T-helper 9 cell (primary cell): Measurements from ENCODE around the gene MT1B.

Experiments used
- DNase-seq: peaks from one replicate; pipeline ENCODE4 v3.0.0-alpha.2; 2020

Gene MT1B

DNA sequence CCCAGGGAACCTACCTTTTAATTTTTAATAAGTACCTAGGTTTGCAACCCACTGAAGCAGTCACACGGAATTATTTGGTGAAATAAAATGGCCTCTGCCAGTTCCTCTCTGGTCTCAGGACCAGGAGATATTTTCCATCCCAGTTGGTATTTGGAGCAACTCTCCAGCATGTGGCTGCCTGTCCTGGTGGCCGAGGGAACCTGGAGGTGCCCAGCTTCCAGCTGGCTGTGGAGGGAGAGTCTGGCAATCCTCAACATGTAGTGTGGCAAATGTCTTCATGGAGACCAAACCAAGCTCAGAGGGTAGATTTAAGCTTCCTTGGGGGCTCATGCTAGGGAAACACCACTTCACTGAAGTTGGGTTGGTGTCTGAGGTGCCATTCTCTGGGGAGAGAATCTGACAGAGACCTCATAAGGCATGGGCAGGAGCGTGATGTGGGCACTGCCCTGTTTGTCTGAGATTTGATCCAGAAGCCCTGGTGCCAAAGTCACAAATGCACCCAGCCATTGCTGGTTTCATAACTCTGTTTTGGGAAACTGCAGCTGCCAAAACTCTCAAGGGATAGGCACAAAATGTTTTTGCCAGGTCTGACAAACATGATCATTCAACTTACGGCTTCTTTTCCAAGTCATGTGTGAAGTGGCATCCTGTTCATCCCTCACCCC lies 33.4 kb downstream of the MT1B start:
- no peak for DNase-seq

DNA sequence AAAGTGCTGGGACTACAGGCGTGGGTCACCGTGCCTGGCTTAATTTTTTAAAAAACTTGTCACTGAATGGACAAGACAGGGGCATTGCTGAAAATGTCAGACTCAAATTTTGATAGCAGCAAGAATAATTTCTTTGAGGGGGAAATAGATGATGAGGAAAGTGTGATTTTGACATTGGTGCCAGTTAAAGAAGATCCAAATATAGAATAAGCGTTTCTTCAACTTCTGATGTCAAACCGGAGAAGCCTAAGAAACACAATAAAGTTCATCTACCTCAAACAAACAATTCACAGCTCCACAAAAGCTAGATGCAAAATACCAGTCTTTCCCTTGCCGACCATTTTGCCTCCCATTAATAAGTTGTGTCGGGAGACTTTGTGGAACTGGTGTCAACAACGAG lies 35.1 kb downstream of the MT1B start:
- no peak for DNase-seq

DNA sequence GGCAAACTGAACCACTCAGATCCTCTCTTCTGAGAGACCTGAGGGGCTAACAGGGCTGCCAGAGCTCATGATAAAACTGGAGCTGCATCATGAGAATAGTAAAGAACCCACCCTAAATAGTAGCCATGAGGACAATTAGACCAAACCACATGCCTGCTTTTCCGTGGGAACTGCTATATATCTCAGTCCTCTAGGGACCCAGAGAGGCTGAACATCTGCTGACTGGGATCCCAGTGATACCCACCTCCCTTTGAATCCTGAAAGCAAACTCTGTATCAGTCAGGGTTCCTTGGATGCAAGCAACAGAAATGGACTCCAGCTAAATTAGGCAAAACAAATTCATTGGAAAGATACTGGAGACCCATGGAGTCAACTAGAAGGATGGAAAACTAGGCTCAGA lies 37.1 kb downstream of the MT1B start:
- no peak for DNase-seq

DNA sequence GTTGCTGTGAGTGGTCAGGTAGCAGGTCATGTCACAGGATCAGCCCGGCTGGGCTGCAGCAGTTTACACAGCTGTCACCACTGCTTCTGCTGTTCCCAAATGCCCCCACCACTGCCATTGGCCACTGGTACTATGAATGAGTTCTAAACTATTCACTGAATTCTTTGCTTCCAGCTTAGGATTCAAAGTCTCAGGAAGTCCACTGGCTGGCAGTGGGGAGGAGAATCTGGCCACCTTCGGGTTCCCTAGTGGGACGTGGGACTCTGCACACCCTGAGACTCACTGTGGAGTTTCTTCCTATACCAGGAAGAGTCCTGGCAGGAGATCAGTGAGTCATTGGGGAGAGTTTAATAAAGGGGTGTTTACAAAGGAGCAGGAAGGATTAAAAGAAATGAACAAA lies 37.5 kb downstream of the MT1B start:
- DNase-seq: no peak

DNA sequence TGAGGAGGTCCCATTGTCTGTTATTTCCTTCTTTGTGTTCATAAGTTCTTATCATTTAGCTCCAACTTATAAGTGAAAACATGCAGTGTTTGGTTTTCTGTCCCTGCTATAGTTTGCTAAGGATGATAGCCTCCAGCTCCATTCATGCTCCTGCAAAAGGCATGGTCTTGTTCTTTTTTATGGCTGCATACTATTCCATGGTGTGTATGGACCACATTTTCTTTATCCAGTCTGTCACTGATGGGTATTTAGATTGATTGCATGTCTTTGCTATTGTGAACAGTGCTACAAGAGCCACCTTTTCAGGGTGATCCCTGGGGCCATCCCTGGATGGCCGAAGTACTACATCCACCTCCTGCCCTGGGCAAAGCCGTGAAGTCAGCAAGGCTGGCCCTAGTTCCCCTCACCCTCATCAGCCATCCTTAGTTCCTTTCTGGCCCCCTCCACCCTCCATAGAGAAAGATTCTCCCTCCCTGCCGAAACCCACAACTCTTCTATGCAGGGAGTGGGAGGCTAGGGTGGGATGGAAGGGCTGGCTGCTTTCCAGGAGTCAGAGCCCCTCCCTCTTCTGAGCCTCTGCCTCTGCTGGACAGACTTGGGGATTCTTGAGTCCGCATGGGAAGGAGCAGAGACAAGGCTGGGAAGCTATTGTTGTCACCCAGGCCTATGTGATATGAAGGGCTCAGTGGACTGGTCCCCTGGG lies 38.9 kb downstream of the MT1B start:
- DNase-seq: no peak

DNA sequence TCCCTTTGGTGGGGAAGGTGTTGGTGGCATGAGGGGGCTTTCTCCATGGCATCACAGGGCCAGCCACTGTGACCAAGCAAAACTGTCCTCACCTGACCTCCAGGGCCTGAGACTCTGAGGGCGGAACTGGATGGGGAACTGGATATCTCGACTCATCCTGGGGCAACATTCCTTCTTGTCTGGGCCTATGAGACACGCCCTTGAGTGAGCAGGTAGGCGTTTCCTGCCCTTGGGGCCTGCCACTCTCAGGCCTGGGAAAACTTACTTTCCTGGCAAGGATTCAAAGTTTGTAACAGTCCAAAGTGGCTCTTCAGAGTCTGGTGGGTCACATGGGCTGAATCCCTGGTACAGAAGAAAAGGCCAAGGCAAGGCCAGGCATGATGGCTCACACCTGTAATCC lies 40.2 kb downstream of the MT1B start:
- DNase-seq: no peak

DNA sequence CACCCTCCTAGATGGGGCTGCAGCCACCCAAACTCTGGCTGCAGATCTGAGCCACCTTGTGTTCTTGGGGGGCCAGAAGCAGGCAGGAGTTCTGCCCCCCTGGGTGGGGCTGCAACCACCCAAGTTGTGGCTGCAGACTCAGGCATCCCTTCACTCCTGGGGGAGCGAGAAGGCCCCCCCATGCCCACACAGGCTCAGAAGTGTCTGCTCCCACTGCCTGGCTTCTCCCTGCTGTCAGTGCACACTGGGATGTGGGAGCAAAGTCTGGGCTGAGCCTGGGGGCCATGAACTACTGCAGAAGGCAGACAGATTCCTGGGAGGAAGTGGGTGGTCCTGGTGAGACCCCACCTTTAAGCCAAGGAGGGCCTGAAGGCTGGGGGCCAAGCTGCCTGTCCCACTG lies 43.6 kb downstream of the MT1B start:
- no peak for DNase-seq

DNA sequence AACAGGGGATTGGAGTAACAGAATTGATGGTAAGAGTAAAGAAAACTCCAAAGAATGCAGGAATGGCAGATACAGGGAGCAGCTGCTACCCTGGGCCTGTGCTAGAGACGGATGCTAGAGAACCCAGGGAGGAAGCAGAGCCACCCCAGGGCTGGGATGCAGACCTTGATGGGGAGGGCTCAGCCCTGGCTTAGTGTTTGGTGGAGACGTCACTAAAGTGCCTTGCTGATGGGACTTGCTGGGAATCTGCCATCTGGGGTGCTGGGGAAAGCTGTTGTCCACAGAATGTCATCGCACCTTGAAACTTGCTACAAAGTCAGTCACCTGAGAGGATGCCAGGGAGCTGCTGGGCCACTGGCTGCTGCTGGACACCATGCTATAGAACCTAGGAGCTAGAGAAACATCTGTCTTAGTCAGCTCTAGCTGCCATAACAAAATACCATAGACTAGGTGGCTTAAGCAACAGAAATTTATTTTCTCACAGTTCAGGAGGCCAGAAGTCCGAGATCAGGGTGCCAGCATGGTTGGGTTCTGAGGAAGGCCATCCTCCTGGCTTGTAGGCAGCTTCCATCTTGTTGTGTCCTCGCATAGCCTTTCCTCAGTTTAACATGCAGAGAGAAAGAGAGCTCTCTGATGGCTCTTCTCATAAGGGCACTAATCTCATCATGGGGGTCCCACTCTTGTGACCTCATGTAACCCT lies 45.9 kb downstream of the MT1B start:
- DNase-seq: no peak

DNA sequence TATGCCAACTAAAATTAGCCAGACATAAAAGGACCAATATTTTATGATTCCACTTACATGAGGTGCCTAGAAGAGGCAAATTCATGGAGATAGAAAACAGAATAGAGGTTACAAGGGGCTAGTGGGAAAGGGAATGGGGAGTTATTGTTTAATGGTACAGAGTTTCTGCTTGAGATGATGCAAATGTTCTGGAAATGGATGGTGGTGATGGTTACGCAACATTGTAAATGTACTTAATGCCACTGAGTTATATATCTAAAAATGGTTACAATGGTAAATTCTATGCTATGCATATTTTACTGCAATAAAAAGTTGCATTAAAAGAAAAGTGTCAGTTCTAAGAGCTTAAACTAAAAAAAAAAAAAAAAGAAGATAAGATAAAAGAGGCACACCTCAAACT lies 48.5 kb downstream of the MT1B start:
- no peak for DNase-seq

DNA sequence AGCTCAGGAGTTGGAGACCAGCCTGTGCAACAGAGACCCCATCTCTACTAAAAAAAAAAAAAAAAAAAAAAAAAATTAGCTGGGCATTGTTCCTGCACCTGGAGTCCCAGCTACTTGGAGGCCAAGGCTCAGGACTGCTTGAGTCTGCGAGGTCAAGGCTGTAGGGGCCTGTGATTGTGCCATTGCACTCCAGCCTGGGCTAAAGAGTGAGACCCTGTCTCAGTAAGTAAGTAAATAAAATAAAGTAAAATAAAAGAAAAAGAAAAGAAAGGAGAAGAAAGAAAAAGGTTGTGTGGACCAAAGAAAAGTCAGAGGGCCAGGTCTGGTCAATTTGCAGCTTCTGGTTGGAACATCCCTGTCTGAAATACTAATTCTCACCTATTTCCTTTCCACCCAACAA lies 48.9 kb downstream of the MT1B start:
- DNase-seq: no peak

DNA sequence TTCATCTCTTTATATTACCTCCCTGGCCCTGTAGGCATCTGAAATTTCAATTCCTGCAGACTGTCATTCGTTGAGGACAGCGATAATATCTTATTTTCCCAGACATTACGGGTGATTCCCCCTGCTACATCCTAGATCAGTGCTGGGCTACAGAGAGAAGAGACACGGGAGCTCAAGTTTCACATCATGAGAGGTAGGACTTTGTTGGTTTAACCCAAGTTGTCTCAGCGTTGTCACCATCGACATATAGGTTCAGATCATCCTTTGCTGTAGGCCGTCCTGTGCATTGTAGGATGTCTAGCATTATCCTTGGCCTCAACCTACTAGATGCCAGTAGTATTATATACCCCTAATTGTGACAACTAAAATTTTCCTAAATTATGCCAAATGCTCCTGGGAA lies 49.8 kb downstream of the MT1B start:
- DNase-seq: no peak
